Endodermal cell (in vitro differentiated cells): Measurements from ENCODE around the gene CDH13. TPM values are rescaled to one million over a fixed set of nuclear protein-coding genes. Genes with fewer than 3 reads are reported as not detected.

Source experiments
- DNase-seq: peaks from one replicate; pipeline ENCODE4 v3.0.0-alpha.2; 2017
- H3K27ac ChIP-seq: 2 replicates; pipeline ENCODE4 v1.5.1; 2013; ENCODE audit warnings: mild to moderate bottlenecking, low read depth, low read length, moderate library complexity
- H3K27me3 ChIP-seq: 2 replicates; pipeline ENCODE4 v1.6.1; 2013; ENCODE audit warnings: mild to moderate bottlenecking, low read length, moderate library complexity; ENCODE audit not compliant: insufficient read depth, control insufficient read depth, poor library complexity, severe bottlenecking
- H3K36me3 ChIP-seq: 2 replicates; pipeline ENCODE4 v1.7.0; 2013; ENCODE audit warnings: mild to moderate bottlenecking, low read length, moderate library complexity; ENCODE audit not compliant: control insufficient read depth, insufficient read depth
- H3K4me1 ChIP-seq: one replicate; pipeline ENCODE4 v1.7.0; 2013; ENCODE audit warnings: low read length; ENCODE audit not compliant: control insufficient read depth, insufficient read depth
- H3K4me3 ChIP-seq: 2 replicates; pipeline ENCODE4 v1.5.1; 2013; ENCODE audit warnings: mild to moderate bottlenecking, low read length, moderate library complexity
- H3K9ac ChIP-seq: 2 replicates; pipeline ENCODE4 v1.6.1; 2013; ENCODE audit warnings: mild to moderate bottlenecking, low read length, moderate library complexity; ENCODE audit not compliant: poor library complexity, severe bottlenecking; ENCODE audit errors: extremely low read depth
- H3K9me3 ChIP-seq: 2 replicates; pipeline ENCODE4 v1.6.1; 2013; ENCODE audit warnings: mild to moderate bottlenecking, low read length, moderate library complexity; ENCODE audit not compliant: control insufficient read depth
- H3K27ac Mint-ChIP-seq: 2 replicates; pipeline ENCODE4 v1.8.0; 2020; ENCODE audit warnings: mixed read lengths
- H3K27me3 Mint-ChIP-seq: 2 replicates; pipeline ENCODE4 v1.8.0; 2021; ENCODE audit warnings: mild to moderate bottlenecking, mixed read lengths; ENCODE audit not compliant: insufficient read depth
- H3K36me3 Mint-ChIP-seq: 2 replicates; pipeline ENCODE4 v1.8.0; 2020; ENCODE audit warnings: low read depth, mixed read lengths
- H3K4me1 Mint-ChIP-seq: 2 replicates; pipeline ENCODE4 v1.8.0; 2020; ENCODE audit warnings: mixed read lengths
- H3K4me3 Mint-ChIP-seq: 2 replicates; pipeline ENCODE4 v1.8.0; 2020; ENCODE audit warnings: mild to moderate bottlenecking, moderate library complexity, mixed read lengths
- H3K9me3 Mint-ChIP-seq: 2 replicates; pipeline ENCODE4 v1.8.0; 2020; ENCODE audit warnings: mild to moderate bottlenecking, mixed read lengths
- CTCF ChIP-seq: fragments of 200-600 bp; sonication (generic); conservative IDR thresholded peaks from 2 replicates; pipeline ENCODE4 v1.5.0; 2021; ENCODE audit warnings: antibody characterized with exemption, mild to moderate bottlenecking
- WGBS, 2 experiments: methylation state at CpG; one replicate each; pipeline versions ENCODE4 v1.1.5 to v1.1.7; 2013; ENCODE audit warnings: missing lambda C conversion rate in 2 of 2, mixed read lengths in 1 of 2; ENCODE audit not compliant: insufficient coverage in 1 of 2, insufficient read length in 1 of 2; 5-methylcytosine and 5-hydroxymethylcytosine counted together
- total RNA-seq, 2 donors: library from RNA; stranded (reverse); fragmentation: NEBNext Ultra II Directional in 1 of 2; extraction: Animal tissue kit (Norgen Biotek cat#: 25700) in 1 of 2; gene quantifications; 2 replicates in 1 of 2; 3 replicates in 1 of 2; pipeline ENCODE4 v1.2.1, GENCODE V29; 2021

Gene CDH13
- total RNA-seq, 2 donors from 2014 or later, result 0.86 to 1.8 TPM

DNA sequence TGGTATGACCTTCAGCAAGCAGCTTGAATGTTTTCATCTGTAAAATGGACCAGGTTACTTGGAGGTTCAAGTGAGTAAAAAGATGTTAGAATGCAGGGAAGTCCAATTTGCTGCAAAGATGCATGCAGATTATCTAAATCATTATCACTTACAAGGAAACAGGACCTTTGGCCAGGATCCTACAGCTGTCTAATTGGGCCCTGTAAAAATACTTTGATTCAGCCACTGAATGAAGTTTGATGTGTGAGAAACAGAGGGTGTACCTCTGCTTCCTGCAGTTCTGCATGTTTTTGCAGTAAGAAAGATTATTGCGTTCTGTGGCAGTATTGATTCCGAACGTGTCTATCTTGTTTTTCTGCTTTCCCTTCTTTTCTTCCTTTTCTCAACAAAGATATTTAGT is 10.2 kb downstream of the CDH13 start:
- H3K9me3 ChIP-seq, result peaks cover 4% of the 10 kb centered on the region
- no peak for DNase-seq
- no peak for TF ChIP-seq CTCF
- peaks cover 24% of the 10 kb centered on the region for H3K4me1 Mint-ChIP-seq
- H3K9me3 Mint-ChIP-seq, result peaks cover 1% of the 10 kb centered on the region
- no peaks in the 10 kb centered on the region for H3K27me3 ChIP-seq
- H3K27ac Mint-ChIP-seq, result no peak overlapping the region
- H3K4me3 ChIP-seq, result no peak overlapping the region
- peaks cover 3% of the 10 kb centered on the region for H3K27me3 Mint-ChIP-seq
- H3K4me1 ChIP-seq, result no peaks in the 10 kb centered on the region
- 91 to 93% methylated on average over 3 of the region's 3 CpGs for WGBS, 2 experiments
- H3K36me3 Mint-ChIP-seq, result no peaks in the 10 kb centered on the region
- H3K27ac ChIP-seq, result no peak overlapping the region
- H3K36me3 ChIP-seq, result no peaks in the 10 kb centered on the region
- H3K9ac ChIP-seq, result no peak overlapping the region
- H3K4me3 Mint-ChIP-seq, result no peak overlapping the region

- no peak for TF ChIP-seq CTCF
- Mint-ChIP-seq H3K4me1 (peaks cover 34% of the 10 kb centered on the region), H3K27ac (no peak overlapping the region), H3K9me3 (no peaks in the 10 kb centered on the region), H3K36me3 (no peaks in the 10 kb centered on the region), H3K27me3 (peaks cover 3% of the 10 kb centered on the region), H3K4me3 (no peak overlapping the region)
- no peak overlapping the region for H3K9ac ChIP-seq
- DNase-seq, result no peak
- H3K36me3 ChIP-seq, result no peaks in the 10 kb centered on the region
- H3K27ac ChIP-seq, result no peak overlapping the region
- WGBS, 2 experiments, result 53 to 83% methylated on average over 2 to 4 of the region's 4 CpGs
- no peaks in the 10 kb centered on the region for H3K9me3 ChIP-seq
- peaks cover 3% of the 10 kb centered on the region for H3K4me1 ChIP-seq
- no peak overlapping the region for H3K4me3 ChIP-seq
- no peaks in the 10 kb centered on the region for H3K27me3 ChIP-seq
Measured at GRCh38 chr16:82638095-82638798, 11.5 kb downstream of the CDH13 start.

- TF ChIP-seq CTCF, result no peak
- 56 to 62% methylated on average over 3 of the region's 3 CpGs for WGBS, 2 experiments
- Histone ChIP-seq H3K9ac (no peak overlapping the region), H3K9me3 (no peaks in the 10 kb centered on the region), H3K27me3 (no peaks in the 10 kb centered on the region), H3K4me1 (peaks cover 10% of the 10 kb centered on the region), H3K36me3 (no peaks in the 10 kb centered on the region), H3K4me3 (no peak overlapping the region), H3K27ac (no peak overlapping the region)
- Mint-ChIP-seq H3K36me3 (no peaks in the 10 kb centered on the region), H3K27me3 (peaks cover 3% of the 10 kb centered on the region), H3K4me1 (peaks cover 39% of the 10 kb centered on the region), H3K9me3 (no peaks in the 10 kb centered on the region), H3K4me3 (no peak overlapping the region), H3K27ac (no peak overlapping the region)
- DNase-seq, result no peak
Measured at GRCh38 chr16:82639263-82639662, 12.5 kb downstream of the CDH13 start.
